ENCODE results near the gene MATK.

Gene MATK

GRCh38 chr19:3790941-3791340 is 4.8 kb upstream of the MATK start:
- Histone ChIP-seq H3K4me1 (ENCODE audit: control insufficient read depth, insufficient read depth, low read length, poor library complexity, severe bottlenecking) (no peaks in the 10 kb centered on the region), H3K9me3 (ENCODE audit: control insufficient read depth, low read length) (no peaks in the 10 kb centered on the region), H3K27me3 (replicated peaks; ENCODE audit: control insufficient read depth, insufficient read depth, low read length, poor library complexity, severe bottlenecking) (no peaks in the 10 kb centered on the region), H3K4me3 (ENCODE audit: insufficient read depth, low read depth, low read length, poor library complexity, severe bottlenecking) (no peak overlapping the region), H3K36me3 (ENCODE audit: control insufficient read depth, insufficient read depth, low read length) (no peaks in the 10 kb centered on the region), H3K27ac (ENCODE audit: insufficient read depth, low read length, poor library complexity, severe bottlenecking) (no peak overlapping the region)
- no peak for DNase-seq

GRCh38 chr19:3790209-3790734 is 4.1 kb upstream of the MATK start:
- H3K27ac ChIP-seq (ENCODE audit: insufficient read depth, low read length, poor library complexity, severe bottlenecking): no peak overlapping the region
- no peak overlapping the region for H3K4me3 ChIP-seq (ENCODE audit: insufficient read depth, low read depth, low read length, poor library complexity, severe bottlenecking)
- no peaks in the 10 kb centered on the region for H3K9me3 ChIP-seq (ENCODE audit: control insufficient read depth, low read length)
- H3K36me3 ChIP-seq (ENCODE audit: control insufficient read depth, insufficient read depth, low read length): no peaks in the 10 kb centered on the region
- no peak for DNase-seq
- no peaks in the 10 kb centered on the region for H3K27me3 ChIP-seq (replicated peaks; ENCODE audit: control insufficient read depth, insufficient read depth, low read length, poor library complexity, severe bottlenecking)
- peaks cover 3% of the 10 kb centered on the region for H3K4me1 ChIP-seq (ENCODE audit: control insufficient read depth, insufficient read depth, low read length, poor library complexity, severe bottlenecking)

GRCh38 chr19:3788996-3789778 is 3.0 kb upstream of the MATK start:
- DNase-seq: no peak
- Histone ChIP-seq H3K4me1 (ENCODE audit: control insufficient read depth, insufficient read depth, low read length, poor library complexity, severe bottlenecking) (peaks cover 8% of the 10 kb centered on the region), H3K36me3 (ENCODE audit: control insufficient read depth, insufficient read depth, low read length) (no peaks in the 10 kb centered on the region), H3K9me3 (ENCODE audit: control insufficient read depth, low read length) (no peaks in the 10 kb centered on the region), H3K27me3 (replicated peaks; ENCODE audit: control insufficient read depth, insufficient read depth, low read length, poor library complexity, severe bottlenecking) (no peaks in the 10 kb centered on the region), H3K27ac (ENCODE audit: insufficient read depth, low read length, poor library complexity, severe bottlenecking) (no peak overlapping the region), H3K4me3 (ENCODE audit: insufficient read depth, low read depth, low read length, poor library complexity, severe bottlenecking) (no peak overlapping the region)

GRCh38 chr19:3785451-3785937 is 687 bp downstream of the MATK start:
- Histone ChIP-seq H3K4me1 (ENCODE audit: control insufficient read depth, insufficient read depth, low read length, poor library complexity, severe bottlenecking) (peaks cover 8% of the 10 kb centered on the region), H3K9me3 (ENCODE audit: control insufficient read depth, low read length) (peaks cover 10% of the 10 kb centered on the region), H3K27me3 (replicated peaks; ENCODE audit: control insufficient read depth, insufficient read depth, low read length, poor library complexity, severe bottlenecking) (no peaks in the 10 kb centered on the region), H3K27ac (ENCODE audit: insufficient read depth, low read length, poor library complexity, severe bottlenecking) (no peak overlapping the region), H3K4me3 (ENCODE audit: insufficient read depth, low read depth, low read length, poor library complexity, severe bottlenecking) (peak overlapping the region; percentile 64), H3K36me3 (ENCODE audit: control insufficient read depth, insufficient read depth, low read length) (no peaks in the 10 kb centered on the region)
- DNase-seq: no peak

- no peaks in the 10 kb centered on the region for H3K27me3 ChIP-seq (replicated peaks; ENCODE audit: control insufficient read depth, insufficient read depth, low read length, poor library complexity, severe bottlenecking)
- DNase-seq: no peak
- H3K4me3 ChIP-seq (ENCODE audit: insufficient read depth, low read depth, low read length, poor library complexity, severe bottlenecking): peak overlapping the region; percentile 64
- peaks cover 10% of the 10 kb centered on the region for H3K9me3 ChIP-seq (ENCODE audit: control insufficient read depth, low read length)
- H3K27ac ChIP-seq (ENCODE audit: insufficient read depth, low read length, poor library complexity, severe bottlenecking): no peak overlapping the region
- H3K4me1 ChIP-seq (ENCODE audit: control insufficient read depth, insufficient read depth, low read length, poor library complexity, severe bottlenecking): peaks cover 8% of the 10 kb centered on the region
- H3K36me3 ChIP-seq (ENCODE audit: control insufficient read depth, insufficient read depth, low read length): no peaks in the 10 kb centered on the region
These were observed 1.4 kb downstream of the MATK start for GRCh38 chr19:3784607-3785450.

GRCh38 chr19:3783660-3784584 is 2.3 kb downstream of the MATK start:
- no peaks in the 10 kb centered on the region for H3K27me3 ChIP-seq (replicated peaks; ENCODE audit: control insufficient read depth, insufficient read depth, low read length, poor library complexity, severe bottlenecking)

GRCh38 chr19:3782903-3783302 is 3.3 kb downstream of the MATK start:
- no peak for DNase-seq
- no peaks in the 10 kb centered on the region for H3K27me3 ChIP-seq (replicated peaks; ENCODE audit: control insufficient read depth, insufficient read depth, low read length, poor library complexity, severe bottlenecking)

More at GRCh38 chr19:3783660-3784584, 2.3 kb downstream of the MATK start:
- DNase-seq: no peak
- Histone ChIP-seq H3K9me3 (ENCODE audit: control insufficient read depth, low read length) (peaks cover 10% of the 10 kb centered on the region), H3K4me1 (ENCODE audit: control insufficient read depth, insufficient read depth, low read length, poor library complexity, severe bottlenecking) (peaks cover 8% of the 10 kb centered on the region), H3K36me3 (ENCODE audit: control insufficient read depth, insufficient read depth, low read length) (no peaks in the 10 kb centered on the region), H3K4me3 (ENCODE audit: insufficient read depth, low read depth, low read length, poor library complexity, severe bottlenecking) (no peak overlapping the region), H3K27ac (ENCODE audit: insufficient read depth, low read length, poor library complexity, severe bottlenecking) (no peak overlapping the region)

GRCh38 chr19:3782330-3782729 is 3.9 kb downstream of the MATK start:
- Histone ChIP-seq H3K27ac (ENCODE audit: insufficient read depth, low read length, poor library complexity, severe bottlenecking) (no peak overlapping the region), H3K9me3 (ENCODE audit: control insufficient read depth, low read length) (peaks cover 10% of the 10 kb centered on the region), H3K4me1 (ENCODE audit: control insufficient read depth, insufficient read depth, low read length, poor library complexity, severe bottlenecking) (peaks cover 8% of the 10 kb centered on the region), H3K4me3 (ENCODE audit: insufficient read depth, low read depth, low read length, poor library complexity, severe bottlenecking) (no peak overlapping the region), H3K36me3 (ENCODE audit: control insufficient read depth, insufficient read depth, low read length) (no peaks in the 10 kb centered on the region), H3K27me3 (replicated peaks; ENCODE audit: control insufficient read depth, insufficient read depth, low read length, poor library complexity, severe bottlenecking) (no peaks in the 10 kb centered on the region)
- DNase-seq: no peak

More at GRCh38 chr19:3782903-3783302, 3.3 kb downstream of the MATK start:
- Histone ChIP-seq H3K4me3 (ENCODE audit: insufficient read depth, low read depth, low read length, poor library complexity, severe bottlenecking) (no peak overlapping the region), H3K27ac (ENCODE audit: insufficient read depth, low read length, poor library complexity, severe bottlenecking) (no peak overlapping the region), H3K36me3 (ENCODE audit: control insufficient read depth, insufficient read depth, low read length) (no peaks in the 10 kb centered on the region), H3K4me1 (ENCODE audit: control insufficient read depth, insufficient read depth, low read length, poor library complexity, severe bottlenecking) (peaks cover 8% of the 10 kb centered on the region), H3K9me3 (ENCODE audit: control insufficient read depth, low read length) (peaks cover 10% of the 10 kb centered on the region)

GRCh38 chr19:3781603-3782002 is 4.6 kb downstream of the MATK start:
- peaks cover 10% of the 10 kb centered on the region for H3K9me3 ChIP-seq (ENCODE audit: control insufficient read depth, low read length)
- H3K4me1 ChIP-seq (ENCODE audit: control insufficient read depth, insufficient read depth, low read length, poor library complexity, severe bottlenecking): peaks cover 8% of the 10 kb centered on the region
- H3K36me3 ChIP-seq (ENCODE audit: control insufficient read depth, insufficient read depth, low read length): no peaks in the 10 kb centered on the region
- no peak overlapping the region for H3K27ac ChIP-seq (ENCODE audit: insufficient read depth, low read length, poor library complexity, severe bottlenecking)
- no peak for DNase-seq
- no peaks in the 10 kb centered on the region for H3K27me3 ChIP-seq (replicated peaks; ENCODE audit: control insufficient read depth, insufficient read depth, low read length, poor library complexity, severe bottlenecking)
- no peak overlapping the region for H3K4me3 ChIP-seq (ENCODE audit: insufficient read depth, low read depth, low read length, poor library complexity, severe bottlenecking)
